ENCODE results near the gene GNGT1. TPM values are rescaled to one million over a fixed set of nuclear protein-coding genes. Genes with fewer than 3 reads are reported as not detected.

Gene GNGT1
- polyA plus RNA-seq, 1 donor (not counting 4 experiments of a cell fraction or from before 2014, with no cell fraction given) = not detected

- Histone ChIP-seq H3K4me3 (ENCODE audit: control insufficient read depth in 2 of 3, extremely low read depth in 1 of 3, insufficient read depth in 2 of 3, low read depth in 1 of 3, low read length in 3 of 3) (no peak overlapping the region), H4K20me1 (ENCODE audit: control insufficient read depth, extremely low read depth, insufficient read depth, low read length) (no peaks in the 10 kb centered on the region), H2AFZ (ENCODE audit: control insufficient read depth, low read length) (no peak overlapping the region), H3K27me3 (ENCODE audit: control insufficient read depth, extremely low read depth, insufficient read depth, low read length) (no peaks in the 10 kb centered on the region), H3K27ac (ENCODE audit: control insufficient read depth, insufficient read depth, low read length) (no peak overlapping the region), H3K79me2 (ENCODE audit: control insufficient read depth, insufficient read depth, low read length) (no peaks in the 10 kb centered on the region), H3K9me3 (ENCODE audit: control insufficient read depth, low read depth, low read length) (peaks cover 4% of the 10 kb centered on the region), H3K4me1 (ENCODE audit: control insufficient read depth, extremely low read depth, insufficient read depth, low read length) (no peaks in the 10 kb centered on the region), H3K4me2 (ENCODE audit: control insufficient read depth, extremely low read depth, insufficient read depth, low read depth, low read length) (no peak overlapping the region), H3K9me1 (ENCODE audit: control insufficient read depth, extremely low read depth, insufficient read depth, low read length) (no peaks in the 10 kb centered on the region), H3K36me3 (ENCODE audit: control insufficient read depth in 2 of 2, extremely low read depth in 1 of 2, insufficient read depth in 2 of 2, low read length in 2 of 2) (no peaks in the 10 kb centered on the region), H3K9ac (ENCODE audit: control insufficient read depth, extremely low read depth, insufficient read depth, low read length) (no peak overlapping the region)
- no peak for TF ChIP-seq EZH2 (IDR thresholded peaks at IDR 0.05; ENCODE audit: low read length)
- TF ChIP-seq CTCF (optimal IDR thresholded peaks at IDR 0.05 in 1 of 3, IDR thresholded peaks at IDR 0.05 in 1 of 3, conservative IDR thresholded peaks at IDR 0.05 in 1 of 3; ENCODE audit: extremely low read depth in 1 of 3, insufficient read depth in 2 of 3, low read length in 3 of 3) = no peak
- DNase-seq (ENCODE audit: low read depth, low spot score) (no peak), FAIRE-seq (no peak)
- dilution Hi-C loops (cut with MboI; ENCODE audit: extremely low pct_ligation_motif_present, low sequenced_read_pairs) = no loop called here
Observed at GRCh38 chr7:93879356-93879755, 27.0 kb upstream of the GNGT1 start.

- DNase-seq (ENCODE audit: low read depth, low spot score) = no peak
- no peak overlapping the region for H2AFZ ChIP-seq (ENCODE audit: control insufficient read depth, low read length)
- H3K4me2 ChIP-seq (ENCODE audit: control insufficient read depth, extremely low read depth, insufficient read depth, low read depth, low read length) = no peak overlapping the region
- dilution Hi-C loops (cut with MboI; ENCODE audit: extremely low pct_ligation_motif_present, low sequenced_read_pairs) = no loop called here
- H3K9ac ChIP-seq (ENCODE audit: control insufficient read depth, extremely low read depth, insufficient read depth, low read length) = no peak overlapping the region
- H3K9me1 ChIP-seq (ENCODE audit: control insufficient read depth, extremely low read depth, insufficient read depth, low read length) = no peaks in the 10 kb centered on the region
- H3K4me3 ChIP-seq (ENCODE audit: control insufficient read depth in 2 of 3, extremely low read depth in 1 of 3, insufficient read depth in 2 of 3, low read depth in 1 of 3, low read length in 3 of 3) = no peak overlapping the region
- H3K27me3 ChIP-seq (ENCODE audit: control insufficient read depth, extremely low read depth, insufficient read depth, low read length) = no peaks in the 10 kb centered on the region
- H3K79me2 ChIP-seq (ENCODE audit: control insufficient read depth, insufficient read depth, low read length) = no peaks in the 10 kb centered on the region
- no peak for FAIRE-seq
- TF ChIP-seq EZH2 (IDR thresholded peaks at IDR 0.05; ENCODE audit: low read length) (no peak), CTCF (optimal IDR thresholded peaks at IDR 0.05 in 1 of 3, IDR thresholded peaks at IDR 0.05 in 1 of 3, conservative IDR thresholded peaks at IDR 0.05 in 1 of 3; ENCODE audit: extremely low read depth in 1 of 3, insufficient read depth in 2 of 3, low read length in 3 of 3) (no peak)
- H3K9me3 ChIP-seq (ENCODE audit: control insufficient read depth, low read depth, low read length) = peaks cover 4% of the 10 kb centered on the region
- no peaks in the 10 kb centered on the region for H3K4me1 ChIP-seq (ENCODE audit: control insufficient read depth, extremely low read depth, insufficient read depth, low read length)
- H3K27ac ChIP-seq (ENCODE audit: control insufficient read depth, insufficient read depth, low read length) = no peak overlapping the region
- no peaks in the 10 kb centered on the region for H3K36me3 ChIP-seq (ENCODE audit: control insufficient read depth in 2 of 2, extremely low read depth in 1 of 2, insufficient read depth in 2 of 2, low read length in 2 of 2)
- H4K20me1 ChIP-seq (ENCODE audit: control insufficient read depth, extremely low read depth, insufficient read depth, low read length) = no peaks in the 10 kb centered on the region
Observed at GRCh38 chr7:93882468-93882867, 23.9 kb upstream of the GNGT1 start.

All from keratinocyte (primary cell).